ENCODE data around the gene TERT.

Gene TERT

DNA sequence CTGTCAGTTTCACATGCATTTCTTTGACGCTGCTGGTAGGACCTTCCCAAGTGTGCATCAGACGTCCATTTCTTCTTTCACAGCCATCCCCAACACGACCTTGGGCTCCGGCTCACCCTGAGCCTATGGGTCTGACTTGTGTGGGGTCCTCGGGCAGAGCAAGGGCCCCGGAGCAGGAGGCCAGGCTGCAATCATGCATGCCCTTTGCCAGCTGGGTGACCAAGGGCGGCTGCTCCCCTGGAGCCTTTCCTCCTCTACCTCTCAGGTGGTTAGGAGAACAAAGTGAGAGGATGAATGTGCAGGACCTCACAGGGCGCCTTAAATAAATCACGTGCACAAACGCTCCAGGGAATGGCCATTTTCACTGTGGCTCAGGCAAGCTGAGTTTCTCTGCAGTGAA, 33.2 kb downstream of the TERT start:
- no peaks in the 10 kb centered on the region for H3K9me3 Mint-ChIP-seq
- no peak overlapping the region for H3K27ac Mint-ChIP-seq
- H3K4me3 Mint-ChIP-seq, result no peak overlapping the region
- no peaks in the 10 kb centered on the region for H3K4me1 Mint-ChIP-seq (ENCODE audit: low read depth)
- H3K27me3 Mint-ChIP-seq, result no peaks in the 10 kb centered on the region
- H3K36me3 Mint-ChIP-seq (ENCODE audit: low read depth), result peaks cover 20% of the 10 kb centered on the region

DNA sequence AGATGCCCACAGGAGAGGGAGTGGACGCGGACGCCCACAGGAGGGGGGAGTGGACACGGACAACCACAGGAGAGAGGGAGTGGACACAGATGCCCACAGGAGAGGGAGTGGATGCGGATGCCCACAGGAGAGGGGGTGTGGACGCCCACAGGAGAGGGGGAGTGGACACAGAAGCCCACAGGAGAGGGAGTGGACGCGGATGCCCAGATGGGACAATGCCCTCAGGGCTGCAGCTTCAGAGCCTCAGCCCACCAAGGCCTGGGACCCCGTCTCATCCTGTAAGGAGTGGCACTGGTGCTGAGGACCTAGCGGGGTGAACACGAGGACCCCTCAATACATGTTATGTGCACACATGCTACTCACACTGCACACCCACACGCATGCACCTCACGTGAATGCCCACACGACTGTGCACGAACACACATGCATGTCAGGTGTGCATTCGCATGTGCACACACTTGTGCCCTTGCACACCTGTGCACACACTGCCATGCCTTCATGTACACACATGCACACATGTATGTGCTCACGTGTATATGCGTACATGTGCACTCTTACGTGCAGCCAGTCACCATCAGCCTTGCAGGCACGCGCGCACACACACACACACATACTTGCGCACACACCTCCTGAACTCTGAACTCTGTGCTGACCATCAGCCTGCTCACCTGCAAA, 34.9 kb downstream of the TERT start:
- H3K27ac Mint-ChIP-seq, result no peak overlapping the region
- H3K4me1 Mint-ChIP-seq (ENCODE audit: low read depth), result peaks cover 9% of the 10 kb centered on the region
- no peak overlapping the region for H3K4me3 Mint-ChIP-seq
- H3K9me3 Mint-ChIP-seq, result no peaks in the 10 kb centered on the region
- H3K36me3 Mint-ChIP-seq (ENCODE audit: low read depth), result peaks cover 16% of the 10 kb centered on the region
- no peaks in the 10 kb centered on the region for H3K27me3 Mint-ChIP-seq

DNA sequence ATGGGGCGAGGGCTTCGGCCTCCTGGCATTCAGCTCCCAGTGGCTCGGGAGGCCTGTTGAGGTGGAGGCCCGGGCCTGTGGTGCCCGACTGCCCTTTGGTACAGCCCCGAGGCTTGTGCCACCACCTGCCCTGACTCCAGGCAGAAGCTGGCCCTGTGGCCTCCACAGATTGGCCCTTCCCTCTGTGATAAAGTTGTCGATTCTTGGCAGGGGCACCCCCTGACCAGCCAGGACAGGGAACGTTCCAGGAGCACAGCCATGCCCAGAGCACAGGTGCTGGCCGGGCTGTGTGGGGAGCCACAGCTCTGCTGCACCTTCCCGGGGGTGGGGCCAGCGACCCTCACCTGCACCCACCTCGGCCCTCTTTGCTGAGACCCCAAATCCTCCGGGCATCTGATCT, 37.0 kb downstream of the TERT start:
- no peaks in the 10 kb centered on the region for H3K27me3 Mint-ChIP-seq

DNA sequence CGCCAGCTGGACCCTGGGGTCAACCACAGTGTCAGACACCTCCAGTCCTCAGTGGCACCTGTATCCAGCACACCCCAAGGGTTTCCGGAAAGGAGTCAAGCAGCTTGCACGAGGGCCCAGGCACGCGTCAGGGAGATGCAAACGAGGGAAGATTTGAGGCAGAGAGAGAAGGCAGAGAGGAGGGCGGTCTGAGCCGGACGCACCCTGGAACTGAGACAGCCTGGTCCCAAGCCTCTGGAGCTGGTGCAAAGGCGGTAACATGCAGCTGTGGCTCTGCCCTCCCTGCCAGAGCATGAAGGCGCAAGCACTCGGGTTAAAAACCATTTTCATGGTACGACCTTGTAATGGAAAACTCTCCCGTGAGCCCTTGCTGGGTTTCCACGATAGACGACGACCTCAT, 37.5 kb downstream of the TERT start:
- H3K4me3 Mint-ChIP-seq, result no peak overlapping the region
- peaks cover 15% of the 10 kb centered on the region for H3K4me1 Mint-ChIP-seq (ENCODE audit: low read depth)
- H3K9me3 Mint-ChIP-seq, result no peaks in the 10 kb centered on the region
- H3K27ac Mint-ChIP-seq, result no peak overlapping the region
- H3K27me3 Mint-ChIP-seq, result no peaks in the 10 kb centered on the region
- H3K36me3 Mint-ChIP-seq (ENCODE audit: low read depth), result peaks cover 5% of the 10 kb centered on the region

More for the DNA sequence above, 37.0 kb downstream of the TERT start:
- peaks cover 15% of the 10 kb centered on the region for H3K4me1 Mint-ChIP-seq (ENCODE audit: low read depth)
- no peaks in the 10 kb centered on the region for H3K9me3 Mint-ChIP-seq
- H3K36me3 Mint-ChIP-seq (ENCODE audit: low read depth), result peaks cover 9% of the 10 kb centered on the region
- H3K4me3 Mint-ChIP-seq, result no peak overlapping the region
- H3K27ac Mint-ChIP-seq, result no peak overlapping the region

DNA sequence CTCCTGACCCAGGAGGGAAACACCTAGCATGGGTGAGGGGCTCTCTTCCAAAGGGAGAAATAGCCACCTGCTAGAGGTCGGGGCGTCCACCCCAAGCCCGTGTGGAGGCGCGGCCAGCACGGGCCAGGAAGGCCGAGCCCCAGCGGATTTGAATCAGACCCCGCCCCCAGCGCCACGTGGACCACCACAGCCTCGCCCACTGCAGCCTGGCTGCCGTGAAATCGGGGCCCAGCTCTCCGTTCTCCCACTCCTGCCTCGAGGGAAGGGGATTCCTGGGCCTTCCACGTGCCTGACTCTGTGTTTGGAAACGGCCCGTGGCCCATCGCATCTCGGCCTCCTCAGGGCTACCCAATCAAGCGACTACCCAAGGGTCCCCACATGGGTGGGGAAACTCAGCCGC, 38.1 kb downstream of the TERT start:
- Mint-ChIP-seq H3K9me3 (no peaks in the 10 kb centered on the region), H3K4me3 (no peak overlapping the region), H3K27me3 (no peaks in the 10 kb centered on the region), H3K36me3 (ENCODE audit: low read depth) (no peaks in the 10 kb centered on the region), H3K27ac (no peak overlapping the region), H3K4me1 (ENCODE audit: low read depth) (peaks cover 15% of the 10 kb centered on the region)

DNA sequence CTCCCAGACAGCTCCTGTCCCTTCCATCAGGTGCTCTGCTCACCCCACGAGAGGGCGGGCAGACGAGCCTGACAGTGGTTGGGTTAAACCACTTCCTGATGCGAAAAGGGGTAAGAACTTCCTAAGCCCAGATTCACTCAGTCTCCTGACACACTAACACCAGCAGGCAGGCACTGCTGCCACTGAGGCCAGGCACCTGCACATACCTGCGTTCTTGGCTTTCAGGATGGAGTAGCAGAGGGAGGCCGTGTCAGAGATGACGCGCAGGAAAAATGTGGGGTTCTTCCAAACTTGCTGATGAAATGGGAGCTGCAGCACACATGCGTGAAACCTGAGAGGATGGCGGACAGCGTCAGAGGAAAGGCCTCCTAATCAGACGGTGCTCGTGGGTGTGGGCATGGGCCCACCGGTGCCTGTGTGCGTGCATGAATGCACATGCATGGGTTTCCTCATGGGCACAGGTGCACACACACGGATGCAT, 39.7 kb downstream of the TERT start:
- Mint-ChIP-seq H3K4me3 (no peak overlapping the region), H3K4me1 (ENCODE audit: low read depth) (peaks cover 15% of the 10 kb centered on the region), H3K36me3 (ENCODE audit: low read depth) (no peaks in the 10 kb centered on the region), H3K27me3 (no peaks in the 10 kb centered on the region), H3K27ac (no peak overlapping the region), H3K9me3 (no peaks in the 10 kb centered on the region)

DNA sequence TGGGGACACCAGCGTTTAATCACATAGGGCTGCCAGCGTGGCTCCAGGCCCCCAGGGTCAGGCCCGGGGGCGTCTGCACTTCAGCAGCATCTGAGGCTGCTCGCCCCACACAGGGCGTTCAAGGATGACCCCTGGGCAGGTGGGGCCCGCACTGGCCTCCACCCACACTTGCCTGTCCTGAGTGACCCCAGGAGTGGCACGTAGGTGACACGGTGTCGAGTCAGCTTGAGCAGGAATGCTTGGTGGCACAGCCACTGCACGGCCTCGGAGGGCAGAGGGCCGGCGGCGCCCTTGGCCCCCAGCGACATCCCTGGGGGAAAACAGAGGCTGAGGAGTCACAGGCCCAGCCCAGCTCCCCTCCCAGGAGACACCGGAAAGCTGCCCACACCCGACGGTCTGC, 40.7 kb downstream of the TERT start:
- no peaks in the 10 kb centered on the region for H3K27me3 Mint-ChIP-seq
- peaks cover 15% of the 10 kb centered on the region for H3K4me1 Mint-ChIP-seq (ENCODE audit: low read depth)
- H3K36me3 Mint-ChIP-seq (ENCODE audit: low read depth), result no peaks in the 10 kb centered on the region
- no peak overlapping the region for H3K4me3 Mint-ChIP-seq
- no peak overlapping the region for H3K27ac Mint-ChIP-seq
- H3K9me3 Mint-ChIP-seq, result no peaks in the 10 kb centered on the region

DNA sequence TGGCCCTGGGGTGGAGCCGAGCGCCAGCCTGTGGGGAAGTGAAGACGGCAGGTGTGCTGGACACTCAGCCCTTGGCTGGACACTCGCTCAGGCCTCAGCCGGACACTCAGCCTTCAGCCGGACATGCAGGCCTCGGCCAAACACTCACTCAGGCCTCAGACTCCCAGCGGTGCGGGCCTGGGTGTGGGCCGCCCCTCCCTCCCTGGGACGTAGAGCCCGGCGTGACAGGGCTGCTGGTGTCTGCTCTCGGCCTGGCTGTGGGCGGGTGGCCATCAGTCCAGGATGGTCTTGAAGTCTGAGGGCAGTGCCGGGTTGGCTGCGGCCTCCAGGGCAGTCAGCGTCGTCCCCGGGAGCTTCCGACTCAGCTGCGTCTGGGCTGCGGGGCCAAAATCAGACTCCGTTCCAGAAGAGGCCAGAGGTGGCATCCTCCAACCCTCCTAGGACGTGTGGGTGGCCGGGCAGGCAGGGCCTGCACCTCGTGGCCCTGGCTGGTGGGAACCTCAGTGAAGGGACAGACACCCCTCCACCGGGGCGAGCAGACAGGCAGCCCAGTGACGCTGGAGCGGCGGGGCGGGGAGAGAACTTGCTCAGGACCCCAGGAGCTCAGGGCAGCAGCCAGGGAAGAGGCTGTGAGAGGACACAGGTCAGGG, 41.3 kb downstream of the TERT start:
- H3K36me3 Mint-ChIP-seq (ENCODE audit: low read depth), result no peaks in the 10 kb centered on the region
- H3K4me1 Mint-ChIP-seq (ENCODE audit: low read depth), result peaks cover 15% of the 10 kb centered on the region
- H3K4me3 Mint-ChIP-seq, result no peak overlapping the region
- H3K9me3 Mint-ChIP-seq, result no peaks in the 10 kb centered on the region
- H3K27ac Mint-ChIP-seq, result no peak overlapping the region
- H3K27me3 Mint-ChIP-seq, result no peaks in the 10 kb centered on the region

DNA sequence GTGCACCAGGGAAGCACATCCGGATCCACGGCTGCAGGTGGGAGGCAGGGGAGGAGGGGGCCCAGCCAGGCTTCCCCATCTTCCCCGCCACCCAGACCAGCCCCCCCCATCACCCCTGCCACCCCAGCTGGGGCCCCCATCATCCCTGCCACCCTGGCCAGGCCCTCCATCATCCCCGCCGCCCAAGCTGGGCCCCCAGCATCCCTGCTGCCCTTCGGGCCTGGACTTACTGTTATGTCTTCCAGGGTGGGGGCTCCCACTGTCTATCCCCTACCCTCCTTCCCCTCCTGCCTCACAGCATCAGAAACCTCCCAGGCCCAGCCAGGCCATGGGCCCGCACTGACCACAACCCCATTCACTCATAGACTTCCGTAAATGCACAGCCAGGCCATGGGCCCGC, 42.2 kb downstream of the TERT start:
- H3K9me3 Mint-ChIP-seq, result no peaks in the 10 kb centered on the region
- H3K27me3 Mint-ChIP-seq, result peaks cover under 1% of the 10 kb centered on the region

DNA sequence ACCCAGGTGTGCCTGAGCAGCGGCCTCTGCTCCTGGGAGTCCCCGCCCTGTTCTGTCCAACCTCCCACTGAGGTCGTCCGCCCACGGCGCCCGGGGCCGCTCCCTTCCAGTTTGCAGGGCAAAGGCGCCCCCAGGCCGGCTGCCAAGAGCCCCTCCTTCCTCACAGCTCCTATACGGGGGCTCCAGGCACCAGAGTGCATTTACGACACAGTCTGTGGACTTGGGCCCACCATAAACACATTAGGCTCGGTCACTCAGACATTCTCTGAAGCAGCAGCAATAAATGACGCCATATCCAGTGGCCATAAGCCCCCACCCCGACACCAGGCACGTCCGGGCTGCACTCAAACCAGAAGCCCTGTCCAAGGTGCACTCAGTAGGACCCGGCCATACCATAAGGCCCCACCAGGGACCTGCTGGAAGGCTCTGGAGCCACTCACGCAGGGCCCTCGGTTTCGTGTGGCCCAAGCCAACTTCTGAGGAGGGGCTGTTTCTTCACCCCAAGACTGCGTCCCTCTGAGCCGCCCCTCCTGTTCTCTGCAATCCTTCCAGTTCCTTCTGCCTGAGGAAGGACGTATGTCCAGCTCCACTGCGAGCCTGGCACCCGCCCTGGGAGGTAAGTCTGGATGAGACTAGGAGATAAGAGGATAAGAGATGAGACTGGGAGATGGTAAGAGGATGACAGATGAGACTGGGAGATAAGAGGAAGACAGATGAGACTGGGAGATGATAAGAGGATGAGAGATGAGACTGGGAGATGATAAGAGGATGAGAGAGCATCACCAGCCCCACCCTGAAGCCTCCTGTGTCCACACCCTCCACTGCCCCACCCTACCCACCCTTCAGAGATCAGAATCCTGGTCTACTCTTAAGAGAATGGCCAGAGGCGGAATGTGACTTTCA, 42.9 kb downstream of the TERT start:
- Mint-ChIP-seq H3K9me3 (no peaks in the 10 kb centered on the region), H3K27me3 (peaks cover 5% of the 10 kb centered on the region), H3K27ac (no peak overlapping the region), H3K4me1 (ENCODE audit: low read depth) (peaks cover 15% of the 10 kb centered on the region), H3K4me3 (no peak overlapping the region), H3K36me3 (ENCODE audit: low read depth) (no peaks in the 10 kb centered on the region)

More for the DNA sequence above, 42.2 kb downstream of the TERT start:
- H3K4me3 Mint-ChIP-seq, result no peak overlapping the region
- peaks cover 15% of the 10 kb centered on the region for H3K4me1 Mint-ChIP-seq (ENCODE audit: low read depth)
- no peak overlapping the region for H3K27ac Mint-ChIP-seq
- H3K36me3 Mint-ChIP-seq (ENCODE audit: low read depth), result no peaks in the 10 kb centered on the region

DNA sequence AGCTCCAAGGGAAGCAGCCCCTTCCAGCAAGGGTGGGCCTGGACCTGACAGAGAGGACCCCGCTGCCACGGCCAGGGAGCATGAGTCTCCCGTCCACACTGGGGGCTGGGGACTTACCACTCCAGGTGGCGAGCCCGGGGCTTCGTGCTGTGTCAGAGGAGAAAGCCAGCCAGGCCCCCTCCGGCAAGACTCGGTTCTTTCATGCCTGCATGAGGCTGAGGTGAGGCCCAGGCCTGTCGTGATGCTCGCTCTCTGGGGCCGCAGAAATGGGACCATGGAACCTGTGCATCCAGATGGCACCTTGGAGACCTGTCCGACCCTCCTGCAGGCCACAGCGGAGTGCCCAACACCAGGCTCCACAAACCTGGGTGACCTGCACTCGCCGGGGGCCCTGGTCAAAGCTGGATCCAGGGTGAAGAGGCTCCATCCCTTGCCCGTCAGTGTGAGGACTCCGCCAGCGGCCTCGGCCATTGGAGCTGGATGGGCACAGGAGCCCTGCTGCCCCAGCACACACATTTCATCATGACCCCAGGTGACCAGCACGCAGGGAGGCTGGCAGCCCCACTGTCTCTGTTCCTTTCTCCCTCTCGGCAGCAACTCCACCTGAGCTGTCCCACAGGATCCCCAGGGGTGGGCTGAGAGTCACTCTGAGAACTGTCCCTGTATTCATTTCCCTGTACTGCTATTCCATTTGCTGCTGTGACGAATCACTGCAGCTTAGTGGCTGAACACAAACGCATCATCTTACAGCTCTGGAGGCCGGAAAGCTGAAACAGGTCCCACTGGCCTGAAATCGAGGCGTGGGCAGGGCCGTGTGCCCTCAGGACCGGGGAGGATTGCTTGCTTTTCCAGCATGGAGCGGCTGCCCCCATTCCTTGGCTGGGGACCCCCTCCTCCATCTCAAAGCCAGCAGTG, 45.2 kb downstream of the TERT start:
- Mint-ChIP-seq H3K4me3 (no peak overlapping the region), H3K27ac (no peak overlapping the region), H3K4me1 (ENCODE audit: low read depth) (peaks cover 3% of the 10 kb centered on the region), H3K27me3 (peaks cover 8% of the 10 kb centered on the region), H3K9me3 (no peaks in the 10 kb centered on the region), H3K36me3 (ENCODE audit: low read depth) (no peaks in the 10 kb centered on the region)

DNA sequence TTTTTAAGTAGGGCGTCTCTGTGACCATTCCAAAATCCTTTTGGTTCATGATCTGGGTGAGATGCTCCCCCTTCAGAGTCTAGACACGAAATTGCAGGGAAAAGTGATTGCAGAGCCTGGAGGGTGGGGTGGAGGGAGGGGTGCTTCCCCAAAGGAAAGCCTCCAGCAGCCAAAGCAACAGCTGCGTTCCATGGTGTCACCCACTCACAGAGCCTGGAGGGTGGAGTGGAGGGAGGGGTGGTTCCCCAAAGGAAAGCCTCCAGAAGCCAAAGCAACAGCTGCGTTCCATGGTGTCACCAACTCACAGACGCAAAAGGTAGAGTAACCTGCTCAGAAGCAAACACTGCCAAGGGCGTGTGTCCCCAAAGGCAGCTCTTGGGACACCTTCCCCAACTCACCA, 47.1 kb downstream of the TERT start:
- H3K36me3 Mint-ChIP-seq (ENCODE audit: low read depth), result no peaks in the 10 kb centered on the region
- H3K27ac Mint-ChIP-seq, result no peak overlapping the region
- H3K9me3 Mint-ChIP-seq, result no peaks in the 10 kb centered on the region
- peaks cover 8% of the 10 kb centered on the region for H3K27me3 Mint-ChIP-seq
- H3K4me1 Mint-ChIP-seq (ENCODE audit: low read depth), result no peaks in the 10 kb centered on the region
- no peak overlapping the region for H3K4me3 Mint-ChIP-seq

DNA sequence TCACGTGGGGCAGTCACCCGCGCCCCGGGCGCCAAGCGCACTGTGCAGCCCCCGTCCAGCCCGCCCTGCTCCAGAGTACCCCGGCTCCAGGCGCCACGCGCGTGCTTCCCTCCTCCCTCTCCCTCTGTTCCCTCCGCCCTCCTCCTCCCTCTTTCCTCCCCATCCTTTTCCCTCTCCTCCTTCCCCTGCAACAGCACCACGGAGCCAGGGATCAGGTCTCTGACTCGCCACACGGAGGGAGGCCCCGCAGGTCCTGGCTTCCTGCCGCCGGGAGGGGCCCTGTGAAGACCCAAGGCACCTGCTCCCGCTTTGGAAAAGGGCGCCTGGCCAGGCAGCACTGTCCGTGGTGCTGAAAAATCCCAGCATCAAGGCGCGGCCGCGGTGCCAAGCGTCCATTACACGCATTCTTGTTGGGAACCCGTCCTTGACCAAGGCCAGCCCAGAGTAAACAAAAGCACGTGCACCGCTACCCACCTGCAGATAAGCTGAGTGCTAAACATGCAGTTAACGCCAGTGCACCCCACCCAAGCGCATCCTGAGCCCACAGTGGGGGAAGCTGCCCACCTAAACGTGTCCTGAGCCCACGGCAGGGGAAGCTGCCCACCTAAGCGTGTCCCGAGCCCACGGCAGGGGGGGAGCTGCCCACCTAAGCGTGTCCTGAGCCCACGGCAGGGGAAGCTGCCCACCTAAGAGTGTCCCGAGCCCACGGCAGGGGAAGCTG, 48.0 kb downstream of the TERT start:
- Mint-ChIP-seq H3K9me3 (no peaks in the 10 kb centered on the region), H3K27me3 (peaks cover 8% of the 10 kb centered on the region), H3K36me3 (ENCODE audit: low read depth) (no peaks in the 10 kb centered on the region), H3K4me1 (ENCODE audit: low read depth) (no peaks in the 10 kb centered on the region), H3K27ac (no peak overlapping the region), H3K4me3 (no peak overlapping the region)
